Mononuclear cell (primary cell): ENCODE measurements around the gene THOP1. TPM values are rescaled to one million over a fixed set of nuclear protein-coding genes. Genes with fewer than 3 reads are reported as not detected.

Source experiments
- H3K27me3 ChIP-seq: 2 replicates; pipeline ENCODE4 v1.6.0; 2011; ENCODE audit warnings: low read length, control low read depth; ENCODE audit not compliant: insufficient read depth
- H3K4me1 ChIP-seq: 2 replicates; pipeline ENCODE4 v1.5.1; 2011; ENCODE audit warnings: mild to moderate bottlenecking, low read length, control low read depth; ENCODE audit not compliant: insufficient read depth
- H3K4me3 ChIP-seq: 2 replicates; pipeline ENCODE4 v1.5.1; 2011; ENCODE audit warnings: mild to moderate bottlenecking, low read length, moderate library complexity
- H3K9me3 ChIP-seq: 2 replicates; pipeline ENCODE4 v1.5.1; 2011; ENCODE audit warnings: low read depth, mild to moderate bottlenecking, control low read depth, low read length
- total RNA-seq: library from RNA; depleted of rRNA; stranded (reverse); fragments of >200 nt; gene quantifications from one replicate; pipeline ENCODE4 v1.2.3, GENCODE V29; 2012

The THOP1 gene
- 15.4 TPM for total RNA-seq

- Histone ChIP-seq H3K4me3 (peak within 1 kb of the TSS; percentile 71), H3K4me1 (peaks cover 50% of the 10 kb centered on the region), H3K27me3 (no peaks in the 10 kb centered on the region), H3K9me3 (no peaks in the 10 kb centered on the region)
Measured at GRCh38 chr19:2785244-2785997, at the start of gene THOP1. Gene THOP1 (plus strand): TSS chr19:2785503. CDS start chr19:2785663, 160 bp downstream.

- H3K4me1 ChIP-seq, result peaks cover 32% of the 10 kb centered on the region
- no peaks in the 10 kb centered on the region for H3K9me3 ChIP-seq
- no peaks in the 10 kb centered on the region for H3K27me3 ChIP-seq
- H3K4me3 ChIP-seq, result no peak overlapping the region
Measured at GRCh38 chr19:2736550-2737190, 48.6 kb upstream of the THOP1 start.

- Histone ChIP-seq H3K4me3 (peak within 1 kb of the TSS; percentile 64), H3K27me3 (no peaks in the 10 kb centered on the region), H3K4me1 (peaks cover 32% of the 10 kb centered on the region), H3K9me3 (no peaks in the 10 kb centered on the region)
Measured at GRCh38 chr19:2739602-2740313, 45.5 kb upstream of the THOP1 start, which contains the start of gene SLC39A3. Gene SLC39A3 (minus strand): TSS chr19:2740017. CDS start chr19:2737257, 2,760 bp downstream.

GRCh38 chr19:2740314-2740656 lies 45.0 kb upstream of the THOP1 start:
- H3K4me1 ChIP-seq, result peaks cover 32% of the 10 kb centered on the region
- H3K4me3 ChIP-seq, result no peak overlapping the region
- no peaks in the 10 kb centered on the region for H3K9me3 ChIP-seq

GRCh38 chr19:2743099-2743498 lies 42.2 kb upstream of the THOP1 start:
- no peaks in the 10 kb centered on the region for H3K27me3 ChIP-seq
- H3K4me3 ChIP-seq, result no peak overlapping the region
- H3K4me1 ChIP-seq, result peaks cover 14% of the 10 kb centered on the region
- no peaks in the 10 kb centered on the region for H3K9me3 ChIP-seq

More at GRCh38 chr19:2740314-2740656, 45.0 kb upstream of the THOP1 start:
- no peaks in the 10 kb centered on the region for H3K27me3 ChIP-seq

- peaks cover 8% of the 10 kb centered on the region for H3K4me1 ChIP-seq
- H3K4me3 ChIP-seq, result no peak overlapping the region
- H3K27me3 ChIP-seq, result no peaks in the 10 kb centered on the region
- no peaks in the 10 kb centered on the region for H3K9me3 ChIP-seq
Measured at GRCh38 chr19:2744113-2744512, 41.2 kb upstream of the THOP1 start.

GRCh38 chr19:2747349-2747748 lies 38.0 kb upstream of the THOP1 start:
- no peaks in the 10 kb centered on the region for H3K27me3 ChIP-seq
- no peaks in the 10 kb centered on the region for H3K9me3 ChIP-seq
- no peak overlapping the region for H3K4me3 ChIP-seq
- H3K4me1 ChIP-seq, result peaks cover 6% of the 10 kb centered on the region

GRCh38 chr19:2750808-2751437 lies 34.4 kb upstream of the THOP1 start:
- no peaks in the 10 kb centered on the region for H3K27me3 ChIP-seq
- H3K4me3 ChIP-seq, result no peak overlapping the region
- H3K9me3 ChIP-seq, result no peaks in the 10 kb centered on the region
- peaks cover 6% of the 10 kb centered on the region for H3K4me1 ChIP-seq

- Histone ChIP-seq H3K4me1 (peaks cover 6% of the 10 kb centered on the region), H3K4me3 (no peak overlapping the region), H3K9me3 (no peaks in the 10 kb centered on the region), H3K27me3 (no peaks in the 10 kb centered on the region)
Measured at GRCh38 chr19:2751438-2751830, 33.9 kb upstream of the THOP1 start.

GRCh38 chr19:2754659-2755447 lies 30.4 kb upstream of the THOP1 start:
- H3K4me3 ChIP-seq, result no peak overlapping the region

GRCh38 chr19:2755448-2755705 lies 29.9 kb upstream of the THOP1 start:
- Histone ChIP-seq H3K4me3 (no peak overlapping the region), H3K9me3 (no peaks in the 10 kb centered on the region), H3K27me3 (no peaks in the 10 kb centered on the region), H3K4me1 (no peaks in the 10 kb centered on the region)

More at GRCh38 chr19:2754659-2755447, 30.4 kb upstream of the THOP1 start:
- Histone ChIP-seq H3K27me3 (no peaks in the 10 kb centered on the region), H3K4me1 (no peaks in the 10 kb centered on the region), H3K9me3 (no peaks in the 10 kb centered on the region)

- H3K9me3 ChIP-seq, result no peaks in the 10 kb centered on the region
- no peak overlapping the region for H3K4me3 ChIP-seq
- no peaks in the 10 kb centered on the region for H3K27me3 ChIP-seq
- H3K4me1 ChIP-seq, result no peaks in the 10 kb centered on the region
Measured at GRCh38 chr19:2755811-2756210, 29.5 kb upstream of the THOP1 start.

- H3K27me3 ChIP-seq, result no peaks in the 10 kb centered on the region
- no peaks in the 10 kb centered on the region for H3K9me3 ChIP-seq
- no peak overlapping the region for H3K4me3 ChIP-seq
- H3K4me1 ChIP-seq, result no peaks in the 10 kb centered on the region
Measured at GRCh38 chr19:2756477-2756876, 28.8 kb upstream of the THOP1 start.

- H3K4me1 ChIP-seq, result no peaks in the 10 kb centered on the region
- H3K27me3 ChIP-seq, result no peaks in the 10 kb centered on the region
- no peak overlapping the region for H3K4me3 ChIP-seq
- no peaks in the 10 kb centered on the region for H3K9me3 ChIP-seq
Measured at GRCh38 chr19:2756921-2757881, 28.1 kb upstream of the THOP1 start.
